Body of pancreas (tissue), 4 donors: ENCODE data around the gene MCTP1.

Experiments
- POLR2A ChIP-seq, 3 donors: fragments of 450-650 bp; IDR thresholded peaks; one replicate each; pipeline ENCODE4 v1.6.1; 2016; ENCODE audit warnings: antibody characterized with exemption in 3 of 3, mild to moderate bottlenecking in 2 of 3
- TF ChIP-seq, protein P1 (sequence below), 7 experiments: fragments of 450-650 bp in 4 of 7; fragments of 200-600 bp in 3 of 7; sonication (generic) in 3 of 7; IDR thresholded peaks; one replicate each; pipeline ENCODE4 v1.5.1; 2016 to 2019; ENCODE audit warnings: antibody characterized with exemption in 7 of 7

DNA sequence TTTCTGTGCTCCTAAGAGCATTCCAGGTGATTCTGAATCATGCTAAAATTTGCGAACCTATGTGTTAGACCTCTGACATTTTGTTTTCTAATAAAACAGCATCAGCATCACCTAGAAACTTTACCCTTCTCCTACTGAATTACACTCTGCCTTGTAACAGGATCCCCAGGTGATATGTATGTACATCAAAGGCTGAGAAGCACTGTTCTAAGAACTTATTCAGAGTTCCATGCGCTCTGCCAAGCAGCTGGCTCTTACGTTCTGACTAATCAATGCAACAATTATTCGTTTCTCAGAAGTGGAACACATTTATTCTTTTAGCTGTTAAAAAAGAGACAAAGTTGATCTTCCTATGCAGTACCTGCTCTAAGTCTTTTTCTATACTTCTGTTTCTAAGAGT is 437.9 kb downstream of the MCTP1 start:
- TF ChIP-seq, protein P1, sequence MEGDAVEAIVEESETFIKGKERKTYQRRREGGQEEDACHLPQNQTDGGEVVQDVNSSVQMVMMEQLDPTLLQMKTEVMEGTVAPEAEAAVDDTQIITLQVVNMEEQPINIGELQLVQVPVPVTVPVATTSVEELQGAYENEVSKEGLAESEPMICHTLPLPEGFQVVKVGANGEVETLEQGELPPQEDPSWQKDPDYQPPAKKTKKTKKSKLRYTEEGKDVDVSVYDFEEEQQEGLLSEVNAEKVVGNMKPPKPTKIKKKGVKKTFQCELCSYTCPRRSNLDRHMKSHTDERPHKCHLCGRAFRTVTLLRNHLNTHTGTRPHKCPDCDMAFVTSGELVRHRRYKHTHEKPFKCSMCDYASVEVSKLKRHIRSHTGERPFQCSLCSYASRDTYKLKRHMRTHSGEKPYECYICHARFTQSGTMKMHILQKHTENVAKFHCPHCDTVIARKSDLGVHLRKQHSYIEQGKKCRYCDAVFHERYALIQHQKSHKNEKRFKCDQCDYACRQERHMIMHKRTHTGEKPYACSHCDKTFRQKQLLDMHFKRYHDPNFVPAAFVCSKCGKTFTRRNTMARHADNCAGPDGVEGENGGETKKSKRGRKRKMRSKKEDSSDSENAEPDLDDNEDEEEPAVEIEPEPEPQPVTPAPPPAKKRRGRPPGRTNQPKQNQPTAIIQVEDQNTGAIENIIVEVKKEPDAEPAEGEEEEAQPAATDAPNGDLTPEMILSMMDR (IDR thresholded peaks at IDR 0.05), result no peak
- no peak for TF ChIP-seq POLR2A (IDR thresholded peaks at IDR 0.05)
